Measurements from ENCODE around the gene GPR148. TPM values are rescaled to one million over a fixed set of nuclear protein-coding genes. Genes with fewer than 3 reads are reported as not detected.

Gene GPR148
- total and polyA plus RNA-seq, 2 of the 4 experiments (the other 2 are of a cell fraction) = not detected

- 58% methylated on average over 4 of the region's 7 CpGs; no CpG with 5 or more reads in 1 of the 2 experiments for WGBS, 2 experiments (ENCODE audit: extremely low coverage in 2 of 2, insufficient read length in 1 of 2)
- no peak overlapping the region for H4K8ac ChIP-seq (ENCODE audit: low read depth in 2 of 2, low read length in 2 of 2)
- no peak overlapping the region for H2AK5ac ChIP-seq (ENCODE audit: low read depth, low read length)
- no peak overlapping the region for H3K27ac ChIP-seq (ENCODE audit: insufficient read depth, low read length)
- no peaks in the 10 kb centered on the region for H4K20me1 ChIP-seq (ENCODE audit: insufficient read depth, low read length)
- no peak overlapping the region for H2BK5ac ChIP-seq (ENCODE audit: low read depth, low read length, poor library complexity, severe bottlenecking)
- in situ Hi-C loops (cut with MboI; ENCODE audit: low sequenced_read_pairs) = no loop called here
- CTCF ChIA-PET = no interaction called here
- H2AK9ac ChIP-seq (replicated peaks; ENCODE audit: low read depth, low read length, poor library complexity) = no peak overlapping the region
- intact Hi-C loops (cut with micrococcal nuclease) = no loop called here
- DNase-seq (no peak), ATAC-seq (ENCODE audit: low read depth) (no peak)
- H3K14ac ChIP-seq (replicated peaks; ENCODE audit: low read depth, low read length) = no peak overlapping the region
- TF ChIP-seq CEBPB (IDR thresholded peaks at IDR 0.05; ENCODE audit: low read depth, low read length) (no peak), NFE2L2 (IDR thresholded peaks at IDR 0.05; ENCODE audit: low read depth, low read length) (no peak), MXI1 (IDR thresholded peaks at IDR 0.05; ENCODE audit: borderline replicate concordance, low read depth, low read length) (no peak), ELK1 (IDR thresholded peaks at IDR 0.05; ENCODE audit: borderline replicate concordance, low read depth, low read length) (no peak), RAD21 (IDR thresholded peaks at IDR 0.05; ENCODE audit: low read length) (no peak), CHD1 (IDR thresholded peaks at IDR 0.05; ENCODE audit: low read depth, low read length) (no peak), MAFK (IDR thresholded peaks at IDR 0.05; ENCODE audit: low read depth, low read length) (no peak), CTCF (conservative IDR thresholded peaks at IDR 0.05; ENCODE audit: low read depth, low read length) (no peak), FOS (IDR thresholded peaks at IDR 0.05; ENCODE audit: low read depth, low read length) (no peak)
- TF ChIP-seq, protein P1, sequence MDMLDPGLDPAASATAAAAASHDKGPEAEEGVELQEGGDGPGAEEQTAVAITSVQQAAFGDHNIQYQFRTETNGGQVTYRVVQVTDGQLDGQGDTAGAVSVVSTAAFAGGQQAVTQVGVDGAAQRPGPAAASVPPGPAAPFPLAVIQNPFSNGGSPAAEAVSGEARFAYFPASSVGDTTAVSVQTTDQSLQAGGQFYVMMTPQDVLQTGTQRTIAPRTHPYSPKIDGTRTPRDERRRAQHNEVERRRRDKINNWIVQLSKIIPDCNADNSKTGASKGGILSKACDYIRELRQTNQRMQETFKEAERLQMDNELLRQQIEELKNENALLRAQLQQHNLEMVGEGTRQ (IDR thresholded peaks at IDR 0.05; ENCODE audit: low read depth, low read length) = no peak
- H3K4me1 ChIP-seq (ENCODE audit: control insufficient read depth, insufficient read depth, low read length) = no peaks in the 10 kb centered on the region
- H3K36me3 ChIP-seq (ENCODE audit: control insufficient read depth, insufficient read depth, low read length) = no peaks in the 10 kb centered on the region
- no peak overlapping the region for H3K4ac ChIP-seq (ENCODE audit: low read depth, low read length)
- H4K91ac ChIP-seq (ENCODE audit: insufficient read depth, low read depth, low read length) = no peak overlapping the region
- H3K18ac ChIP-seq (ENCODE audit: low read depth, low read length) = no peak overlapping the region
- POLR2A ChIA-PET (ENCODE audit: unreplicated experiment) = no interaction called here
- H3K56ac ChIP-seq (ENCODE audit: extremely low read depth, insufficient read depth, low read length) = no peak overlapping the region
- H4K5ac ChIP-seq (ENCODE audit: low read depth, low read length) = no peak overlapping the region
- no peak overlapping the region for H3K4me2 ChIP-seq (ENCODE audit: low read depth, low read length)
- H3K9ac ChIP-seq (ENCODE audit: low read depth, low read length) = no peak overlapping the region
- H2AFZ ChIP-seq (replicated peaks; ENCODE audit: low read length, poor library complexity) = no peak overlapping the region
- no peak overlapping the region for H3K23ac ChIP-seq (ENCODE audit: low read depth, low read length)
- no peak overlapping the region for H2BK120ac ChIP-seq (ENCODE audit: low read depth, low read length)
- no peaks in the 10 kb centered on the region for H3K79me1 ChIP-seq (ENCODE audit: low read depth in 1 of 2, low read length in 2 of 2)
- dilution Hi-C loops (cut with HindIII; ENCODE audit: low sequenced_read_pairs, unreplicated experiment) = no loop called here
- H3K27me3 ChIP-seq (ENCODE audit: control insufficient read depth, insufficient read depth, low read length) = no peaks in the 10 kb centered on the region
- H3K4me3 ChIP-seq (ENCODE audit: insufficient read depth, low read depth, low read length) = no peak overlapping the region
- no peaks in the 10 kb centered on the region for H3K9me1 ChIP-seq (ENCODE audit: insufficient read depth, low read length)
- BruUV-seq (replicated peaks) = no TSS peak
- no peak overlapping the region for H2BK15ac ChIP-seq (ENCODE audit: low read depth, low read length)
- no peak overlapping the region for H2BK20ac ChIP-seq (ENCODE audit: low read depth, low read length)
- H3K9me3 ChIP-seq (ENCODE audit: control insufficient read depth, insufficient read depth, low read length) = no peaks in the 10 kb centered on the region; the same call in 1 of the 2 replicates
Measured at GRCh38 chr2:130767408-130767775, 38.5 kb downstream of the GPR148 start.

Data from IMR-90 (cell line).